Renal cortical epithelial cell (primary cell): Measurements from ENCODE around the gene SLC6A12. TPM values are rescaled to one million over a fixed set of nuclear protein-coding genes. Genes with fewer than 3 reads are reported as not detected.
A peak's percentile ranks its signal among the peaks of the same experiment; 100 is the strongest.

ENCODE experiments used
- DNase-seq: peaks from one replicate; pipeline ENCODE4 v3.0.0-alpha.2; 2011; ENCODE audit warnings: low read depth
- total RNA-seq: library from RNA; depleted of rRNA; stranded (reverse); fragments of >200 nt; gene quantifications from 2 replicates; pipeline ENCODE4 v1.2.3, GENCODE V29; 2014

SLC6A12 gene
- total RNA-seq, 1 donor from 2014 or later: 4.8 TPM

- DNase-seq: no peak
These were observed 21.0 kb upstream of the SLC6A12 start for GRCh38 chr12:234891-235415.

DNA sequence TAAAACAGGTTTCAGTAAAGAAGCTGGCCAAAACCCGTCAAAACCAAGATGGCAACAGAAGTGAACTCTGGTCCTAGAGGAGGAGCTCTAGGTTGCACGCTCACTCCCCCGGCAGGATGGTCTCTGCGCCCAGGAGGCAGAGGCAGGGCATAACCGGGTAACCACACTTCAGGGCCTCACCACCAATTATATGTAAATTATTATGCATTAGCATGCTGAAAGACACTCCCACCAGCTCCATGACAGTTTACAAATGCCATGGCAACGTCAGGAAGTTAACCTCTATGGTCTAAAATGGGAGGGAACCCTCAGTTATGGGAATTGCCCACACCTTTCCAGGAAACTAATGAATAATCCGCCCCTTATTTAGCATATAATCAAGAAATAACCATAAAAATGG lies 20.1 kb upstream of the SLC6A12 start:
- DNase-seq: no peak

- no peak for DNase-seq
These were observed 19.6 kb upstream of the SLC6A12 start for GRCh38 chr12:233615-233968.

GRCh38 chr12:232731-233614 lies 19.0 kb upstream of the SLC6A12 start:
- DNase-seq: no peak

- DNase-seq: no peak
These were observed 17.1 kb upstream of the SLC6A12 start for GRCh38 chr12:230925-231671.

- DNase-seq: no peak
These were observed 15.7 kb upstream of the SLC6A12 start for GRCh38 chr12:229441-230191.

GRCh38 chr12:228846-229200 lies 14.9 kb upstream of the SLC6A12 start:
- no peak for DNase-seq

DNA sequence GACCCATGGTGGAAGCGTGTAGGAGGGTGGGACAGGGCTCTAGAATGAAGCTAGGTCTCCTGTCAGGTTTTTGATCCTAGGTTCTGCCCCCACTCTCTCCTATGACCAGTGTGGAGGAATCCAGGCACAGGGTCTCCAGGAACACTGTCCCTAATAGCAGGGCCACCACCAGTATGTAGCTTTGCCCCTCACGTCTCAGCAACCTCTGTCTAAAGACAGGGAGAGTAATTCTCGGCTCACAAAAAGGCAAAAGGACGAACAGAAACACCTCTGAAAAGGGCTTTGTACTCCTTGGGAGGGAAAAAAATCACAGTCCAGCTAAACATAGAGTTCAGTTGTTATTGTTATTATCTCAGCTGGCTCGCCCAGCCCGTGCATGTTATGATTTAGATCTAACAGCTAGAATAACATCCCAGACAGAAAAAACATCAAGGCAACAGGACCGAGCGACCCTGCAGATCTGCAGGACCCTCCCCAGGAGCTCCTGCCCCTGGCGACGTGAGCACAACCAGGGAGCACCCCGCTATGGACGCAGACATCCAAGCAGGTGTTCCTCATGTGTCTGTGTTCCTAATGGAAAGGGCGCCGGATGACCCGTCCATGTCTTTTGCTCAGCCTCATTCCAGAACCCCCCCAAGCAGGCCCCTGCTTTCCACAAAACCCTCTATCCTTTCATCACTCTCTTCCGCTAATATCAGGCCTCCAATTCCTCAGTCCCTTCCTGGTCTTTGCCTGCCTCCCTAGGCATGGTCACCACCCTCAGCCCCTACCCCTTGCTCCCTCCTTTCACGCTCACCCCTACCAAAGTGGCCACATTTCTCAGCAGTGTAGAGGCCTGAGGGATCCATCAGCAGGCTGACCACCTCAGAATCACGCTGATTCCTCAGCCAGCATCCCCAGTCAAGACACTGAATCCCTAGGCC lies 14.2 kb upstream of the SLC6A12 start:
- DNase-seq: no peak

DNA sequence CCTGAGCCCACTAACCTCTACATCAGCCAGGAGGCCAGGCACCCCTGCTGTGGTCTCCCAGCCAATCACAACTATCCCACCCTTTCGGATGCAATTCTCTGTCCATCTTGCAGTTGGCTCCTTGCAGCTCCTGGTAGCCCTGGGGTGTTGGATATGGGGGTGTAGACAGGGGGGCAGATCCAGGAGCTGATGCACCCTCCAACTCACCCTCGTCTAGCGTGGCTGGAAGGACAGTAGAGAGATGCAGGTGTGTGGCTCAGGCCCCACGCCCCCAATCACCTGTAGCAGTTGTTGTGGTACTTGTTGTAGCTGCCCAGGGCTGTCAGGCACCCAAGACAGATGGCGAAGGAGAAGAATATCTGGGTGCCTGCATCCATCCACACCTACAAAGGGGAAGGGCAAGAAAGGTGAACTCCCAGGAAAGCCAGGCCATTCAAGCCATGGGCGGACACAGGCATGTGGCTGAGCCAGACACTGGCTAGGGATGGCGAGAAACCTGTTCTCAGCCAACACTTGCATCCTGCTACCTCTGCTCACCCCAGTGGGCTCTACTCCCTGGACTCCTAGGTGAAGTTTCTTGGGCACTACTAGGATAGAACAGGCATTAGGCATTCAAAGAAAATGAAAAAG lies 13.4 kb upstream of the SLC6A12 start:
- DNase-seq: no peak

- DNase-seq: no peak
These were observed 12.4 kb upstream of the SLC6A12 start for GRCh38 chr12:226401-226800.

GRCh38 chr12:225012-225411 lies 11.1 kb upstream of the SLC6A12 start:
- no peak for DNase-seq

- DNase-seq: no peak
These were observed 10.4 kb upstream of the SLC6A12 start for GRCh38 chr12:224330-224729.

DNA sequence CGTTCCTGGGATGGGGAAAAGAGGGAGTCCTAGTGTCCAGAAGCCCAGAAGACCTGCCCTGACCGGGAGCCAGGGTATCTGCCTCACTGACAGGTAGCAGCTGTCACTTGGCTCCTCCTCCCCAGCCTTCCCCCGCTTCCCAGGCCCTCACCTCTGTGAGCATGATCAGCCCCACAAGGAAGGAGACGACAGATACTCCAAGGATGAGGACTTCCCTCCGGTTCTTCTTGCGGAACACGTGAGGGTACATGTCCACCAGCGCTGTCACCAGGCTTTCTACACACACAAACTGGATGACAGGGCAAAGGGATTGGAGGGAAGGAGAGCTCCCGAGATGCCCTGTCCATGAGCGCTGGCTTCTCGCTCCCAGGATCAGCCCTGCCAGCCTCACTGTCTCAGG lies 9.9 kb upstream of the SLC6A12 start:
- no peak for DNase-seq

DNA sequence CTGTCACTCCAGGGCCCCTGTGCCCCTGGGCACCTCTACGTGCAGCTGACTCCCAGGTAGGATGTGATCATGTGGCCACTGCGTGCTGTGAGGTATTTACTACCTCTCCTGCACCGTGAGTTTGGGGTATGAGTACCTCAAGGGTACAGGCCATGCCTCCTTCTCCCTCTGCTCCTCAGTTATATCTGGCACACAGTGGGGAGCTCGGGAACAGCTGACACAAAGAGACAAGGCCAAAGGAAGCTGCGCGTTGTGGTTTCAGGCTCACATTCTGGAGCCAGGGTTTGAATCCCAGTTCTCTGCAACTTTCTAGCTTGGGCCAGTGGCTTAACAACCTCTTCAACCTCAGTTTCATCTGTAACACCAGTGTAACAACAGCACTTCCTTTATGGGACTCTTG lies 7.8 kb upstream of the SLC6A12 start:
- no peak for DNase-seq

DNA sequence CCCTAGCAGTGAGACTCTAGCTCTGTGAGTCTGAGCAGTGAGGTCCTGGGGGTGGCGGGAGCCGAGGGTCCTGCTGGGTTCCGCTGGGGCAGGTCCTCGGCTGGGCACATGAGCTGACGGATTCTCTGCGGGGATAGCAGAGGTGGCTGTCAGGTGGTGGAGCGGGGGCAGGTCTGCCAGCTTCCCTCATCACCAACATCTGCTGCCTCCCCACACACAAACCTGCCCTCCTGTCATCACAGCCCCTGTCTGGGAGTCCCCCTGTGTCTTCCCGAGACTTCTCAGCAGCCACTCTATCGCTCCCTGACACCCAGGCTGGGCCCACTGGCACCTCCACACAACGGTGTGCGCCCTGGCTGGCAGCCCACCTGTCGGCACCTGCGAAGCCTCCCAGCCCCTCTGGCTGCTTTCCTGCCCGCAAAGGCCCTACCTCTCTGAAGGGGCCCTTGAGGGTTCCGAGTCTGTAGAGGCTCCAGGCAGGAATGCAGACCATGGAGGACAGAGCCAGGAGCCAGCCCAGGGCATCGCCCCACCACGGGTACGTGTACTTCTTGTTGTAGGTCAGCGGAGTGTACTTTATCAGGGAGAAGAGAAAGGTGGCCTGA lies 7.1 kb upstream of the SLC6A12 start:
- DNase-seq: no peak

DNA sequence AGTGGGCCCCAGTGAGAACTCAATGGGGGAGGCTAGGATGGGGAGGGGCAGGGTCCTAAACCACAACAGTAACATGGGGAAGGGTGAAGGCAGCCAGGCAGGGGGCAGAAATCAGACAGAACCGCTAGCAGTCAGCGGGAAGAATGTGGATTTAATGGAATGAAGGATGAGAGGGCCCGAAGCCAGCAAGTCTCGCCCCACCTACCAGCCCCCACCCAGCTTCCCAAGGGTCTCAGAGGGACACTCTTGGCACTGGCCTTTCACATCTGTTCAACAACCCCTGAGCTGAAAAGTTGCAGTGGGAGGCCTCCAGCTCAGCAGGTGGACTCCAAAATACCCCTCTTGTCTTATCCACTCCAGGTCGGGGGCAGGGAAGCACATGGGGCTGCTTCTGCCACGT lies 6.5 kb upstream of the SLC6A12 start:
- DNase-seq: no peak

DNA sequence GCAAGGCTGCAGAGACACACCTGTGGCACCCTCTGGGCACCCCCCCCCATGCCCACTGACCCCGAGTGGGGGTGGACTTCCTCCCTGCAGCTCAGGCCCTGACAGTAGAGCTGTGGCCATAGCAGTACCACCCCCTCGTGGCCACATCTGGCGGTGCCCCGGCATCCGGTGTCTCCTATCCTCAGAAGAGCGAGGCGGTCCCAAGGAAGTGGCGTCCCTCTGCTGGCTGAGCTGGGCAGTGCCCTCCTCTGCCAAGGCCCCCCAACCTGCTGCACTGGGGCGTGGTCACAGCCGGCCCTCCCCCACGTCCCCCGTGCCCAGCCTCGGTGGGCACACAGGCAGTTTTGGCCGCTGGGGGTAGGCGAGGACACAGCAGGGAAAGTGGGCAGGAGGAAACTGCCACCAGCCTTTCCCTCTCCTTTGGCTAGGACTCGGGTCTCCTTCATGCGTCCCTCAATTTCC lies 6.0 kb upstream of the SLC6A12 start:
- DNase-seq: peak; percentile 50

DNA sequence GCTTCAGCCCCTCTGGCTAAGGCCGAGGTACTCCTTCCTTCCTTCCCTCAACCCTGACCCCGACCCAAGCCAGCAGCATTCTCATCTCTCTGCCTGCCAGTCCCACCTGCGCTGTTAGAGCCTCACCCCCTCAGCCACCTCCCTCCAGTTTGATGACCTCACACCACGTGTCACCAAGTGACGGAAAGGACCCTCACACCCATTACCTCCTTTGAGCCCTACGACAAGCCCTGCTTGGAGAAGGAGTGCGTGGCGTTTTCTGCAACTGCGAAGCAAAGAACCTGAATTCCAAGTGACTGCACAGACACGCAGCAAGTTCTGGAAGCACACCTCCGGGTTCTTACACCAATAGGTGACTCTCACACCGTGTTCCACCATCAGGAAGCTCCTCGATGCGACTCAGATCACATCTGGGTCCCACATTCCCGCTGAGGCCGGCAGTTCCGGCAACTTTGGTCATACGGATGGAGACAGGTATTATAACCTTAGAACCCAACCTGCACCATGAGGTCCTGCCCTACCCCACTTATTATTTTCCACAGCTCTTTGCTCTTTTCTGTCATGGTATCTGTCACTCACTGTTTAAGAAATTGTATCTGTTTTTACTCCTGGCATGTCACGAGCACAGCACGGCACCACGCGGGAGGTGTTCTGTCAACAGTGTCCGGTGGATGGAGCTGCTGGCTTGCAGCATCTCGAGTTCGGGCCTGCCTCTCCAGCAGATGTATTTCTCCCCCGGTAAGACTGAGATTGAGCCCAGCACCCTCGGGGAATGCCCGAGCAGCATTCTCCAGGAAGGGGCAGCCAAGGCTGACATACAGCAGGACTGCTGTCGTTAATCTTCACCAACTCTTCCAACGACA lies 5.0 kb upstream of the SLC6A12 start:
- DNase-seq: no peak

- DNase-seq: no peak
These were observed 4.3 kb upstream of the SLC6A12 start for GRCh38 chr12:218221-218620.
